Esophagus muscularis mucosa (tissue), 4 donors: Measurements from ENCODE around the gene RABEP1. TPM values are rescaled to one million over a fixed set of nuclear protein-coding genes. Genes with fewer than 3 reads are reported as not detected.

Experiments
- DNase-seq: peaks from one replicate; pipeline ENCODE4 v3.0.0-alpha.2; 2017; ENCODE audit errors: extremely low spot score
- H3K27ac ChIP-seq, 4 donors: fragments of 200-600 bp; sonication (generic); replicated peaks in 1 of 4; 1 replicate in 3 of 4; 2 replicates in 1 of 4; pipeline ENCODE4 v1.5.1; 2016 to 2019; ENCODE audit warnings: mild to moderate bottlenecking in 1 of 4
- H3K27me3 ChIP-seq, 4 donors: fragments of 200-600 bp; sonication (generic); one replicate each; pipeline versions ENCODE4 v1.5.1 to v1.6.0; 2016 to 2019
- H3K36me3 ChIP-seq, 4 donors: fragments of 200-600 bp; sonication (generic); one replicate each; pipeline ENCODE4 v1.5.1; 2016 to 2019
- H3K4me1 ChIP-seq, 4 donors: fragments of 200-600 bp; sonication (generic); one replicate each; pipeline ENCODE4 v1.5.1; 2016 to 2019
- H3K4me3 ChIP-seq, 4 donors: fragments of 200-600 bp; sonication (generic); 1 replicate in 2 of 4; 2 replicates in 2 of 4; pipeline ENCODE4 v1.5.1; 2016 to 2019; ENCODE audit warnings: mild to moderate bottlenecking in 4 of 4, moderate library complexity in 1 of 4
- H3K9me3 ChIP-seq, 4 donors: fragments of 200-600 bp; sonication (generic); 1 replicate in 3 of 4; 2 replicates in 1 of 4; pipeline ENCODE4 v1.5.1; 2016 to 2019
- EP300 ChIP-seq: sonication (generic); formaldehyde crosslinking; IDR thresholded peaks from one replicate; pipeline ENCODE4 v1.6.1; 2017; ENCODE audit warnings: antibody characterized with exemption
- POLR2A ChIP-seq: fragments of 450-650 bp; IDR thresholded peaks from one replicate; pipeline ENCODE4 v1.6.1; 2017; ENCODE audit warnings: antibody characterized with exemption, moderate library complexity, mild to moderate bottlenecking, low read depth
- POLR2AphosphoS5 ChIP-seq, 2 donors: sonication (generic); formaldehyde crosslinking; IDR thresholded peaks; one replicate each; pipeline ENCODE4 v1.6.1; 2017; ENCODE audit warnings: antibody characterized with exemption in 2 of 2
- WGBS: methylation state at CpG from one replicate; pipeline ENCODE4 v1.1.5; 2018; 5-methylcytosine and 5-hydroxymethylcytosine counted together
- intact Hi-C: fragments of 100-400 bp; cut with DNase I; formaldehyde crosslinking; loops from one replicate; pipeline ENCODE4 v1.15.1; 2023
- total RNA-seq, 4 donors: library from RNA; depleted of rRNA; stranded (reverse); fragments of >200 nt; gene quantifications; one replicate each; pipeline versions ENCODE4 v1.1.0 to v1.2.1, GENCODE V29; 2016
- TF ChIP-seq, protein P1 (sequence below), 3 experiments: fragments of 200-600 bp in 2 of 3; fragments of 450-650 bp in 1 of 3; sonication (generic) in 2 of 3; IDR thresholded peaks; one replicate each; pipeline ENCODE4 v1.5.1; 2017 to 2019; ENCODE audit warnings: antibody characterized with exemption in 3 of 3, mild to moderate bottlenecking in 2 of 3, moderate library complexity in 1 of 3

RABEP1 gene
- total RNA-seq, 4 donors from 2014 or later = 39.5 to 49.7 (median 43.1) TPM

DNA sequence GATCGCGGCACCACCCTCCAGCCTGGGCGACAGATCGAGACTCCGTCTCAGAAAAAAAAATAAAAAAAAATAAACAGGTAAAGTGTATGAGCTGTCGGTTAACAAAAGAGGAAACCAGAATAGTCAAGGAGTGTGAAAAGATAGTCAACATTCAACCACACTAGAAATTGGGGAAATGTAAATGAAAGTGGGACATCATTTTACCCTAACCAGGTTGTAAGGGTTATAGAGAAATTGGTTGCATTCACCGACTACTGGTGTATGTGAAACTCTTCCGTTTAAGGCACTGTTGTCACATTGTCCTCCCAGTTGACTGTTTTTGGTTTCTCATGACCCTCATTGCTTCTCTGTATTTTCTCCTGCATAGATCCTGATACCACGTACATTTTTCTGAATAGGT lies 62.8 kb downstream of the RABEP1 start:
- H3K36me3 ChIP-seq = peaks cover 18 to 73% (median 40%) of the 10 kb centered on the region in 4 donors
- no peaks in the 10 kb centered on the region for H3K27me3 ChIP-seq
- no peak overlapping the region for H3K4me3 ChIP-seq
- no peak for TF ChIP-seq EP300
- TF ChIP-seq POLR2A = no peak
- TF ChIP-seq POLR2AphosphoS5 (IDR thresholded peaks at IDR 0.05) = no peak
- TF ChIP-seq, protein P1, sequence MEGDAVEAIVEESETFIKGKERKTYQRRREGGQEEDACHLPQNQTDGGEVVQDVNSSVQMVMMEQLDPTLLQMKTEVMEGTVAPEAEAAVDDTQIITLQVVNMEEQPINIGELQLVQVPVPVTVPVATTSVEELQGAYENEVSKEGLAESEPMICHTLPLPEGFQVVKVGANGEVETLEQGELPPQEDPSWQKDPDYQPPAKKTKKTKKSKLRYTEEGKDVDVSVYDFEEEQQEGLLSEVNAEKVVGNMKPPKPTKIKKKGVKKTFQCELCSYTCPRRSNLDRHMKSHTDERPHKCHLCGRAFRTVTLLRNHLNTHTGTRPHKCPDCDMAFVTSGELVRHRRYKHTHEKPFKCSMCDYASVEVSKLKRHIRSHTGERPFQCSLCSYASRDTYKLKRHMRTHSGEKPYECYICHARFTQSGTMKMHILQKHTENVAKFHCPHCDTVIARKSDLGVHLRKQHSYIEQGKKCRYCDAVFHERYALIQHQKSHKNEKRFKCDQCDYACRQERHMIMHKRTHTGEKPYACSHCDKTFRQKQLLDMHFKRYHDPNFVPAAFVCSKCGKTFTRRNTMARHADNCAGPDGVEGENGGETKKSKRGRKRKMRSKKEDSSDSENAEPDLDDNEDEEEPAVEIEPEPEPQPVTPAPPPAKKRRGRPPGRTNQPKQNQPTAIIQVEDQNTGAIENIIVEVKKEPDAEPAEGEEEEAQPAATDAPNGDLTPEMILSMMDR (IDR thresholded peaks at IDR 0.05) = no peak
- intact Hi-C loops = no loop called here
- no peaks in the 10 kb centered on the region for H3K9me3 ChIP-seq
- 91% methylated on average over 9 of the region's 9 CpGs for WGBS
- H3K4me1 ChIP-seq = no peaks in the 10 kb centered on the region
- no peak overlapping the region for H3K27ac ChIP-seq
- DNase-seq = no peak

DNA sequence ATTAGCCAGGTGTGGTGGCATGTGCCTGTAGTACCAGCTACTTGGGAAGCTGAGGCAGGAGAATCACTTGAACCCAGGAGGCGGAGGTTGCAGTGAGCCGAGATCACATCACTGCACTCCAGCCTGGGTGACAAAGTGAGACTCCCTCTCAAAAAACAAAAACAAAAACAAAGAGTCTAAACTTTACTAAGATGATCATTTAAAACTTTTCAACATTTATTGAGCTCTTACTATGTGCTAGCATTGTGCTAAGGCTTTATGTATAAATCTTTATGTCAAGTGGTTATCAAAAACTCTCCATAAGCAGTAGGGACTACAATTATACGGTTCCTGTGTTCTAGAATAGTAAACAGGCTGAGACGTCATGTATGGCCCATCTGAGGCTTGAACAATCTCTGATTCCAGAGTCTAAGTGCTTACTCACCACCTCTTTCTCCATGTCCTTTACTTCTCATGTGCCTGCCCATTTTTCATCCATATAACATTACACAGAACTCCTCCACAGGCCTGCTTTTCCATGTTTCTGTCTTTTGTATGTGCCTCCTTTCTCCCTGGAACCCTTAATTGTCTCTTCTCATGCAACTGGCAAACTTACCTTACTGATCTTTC lies 70.7 kb downstream of the RABEP1 start:
- Histone ChIP-seq H3K9me3 (no peaks in the 10 kb centered on the region), H3K36me3 (peaks cover 17 to 99% (median 78%) of the 10 kb centered on the region in 4 donors)
- TF ChIP-seq, protein P1 (IDR thresholded peaks at IDR 0.05) = no peak
- TF ChIP-seq EP300 (no peak), POLR2A (no peak), POLR2AphosphoS5 (IDR thresholded peaks at IDR 0.05) (no peak)

DNA sequence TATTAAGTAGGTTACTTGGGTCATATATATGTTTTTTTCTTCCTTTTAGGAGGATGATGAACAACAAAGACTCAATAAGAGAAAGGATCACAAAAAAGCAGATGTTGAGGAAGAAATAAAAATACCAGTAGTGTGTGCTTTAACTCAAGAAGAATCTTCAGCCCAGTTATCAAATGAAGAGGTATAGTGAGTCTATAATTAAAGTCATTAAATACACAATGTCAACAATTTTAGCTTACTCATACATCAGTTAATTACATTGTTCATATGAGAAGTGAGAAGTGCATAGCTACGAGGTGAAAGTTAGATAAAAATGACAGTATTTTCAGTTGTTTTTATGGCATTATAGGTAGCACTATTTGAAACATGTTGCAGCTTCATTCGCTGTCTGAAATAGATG lies 72.2 kb downstream of the RABEP1 start:
- H3K27me3 ChIP-seq = no peaks in the 10 kb centered on the region
- H3K4me3 ChIP-seq = no peak overlapping the region
- H3K4me1 ChIP-seq = no peaks in the 10 kb centered on the region
- no peak overlapping the region for H3K27ac ChIP-seq
- 90% methylated on average over 2 of the region's 2 CpGs for WGBS
- DNase-seq = no peak
- no peaks in the 10 kb centered on the region for H3K9me3 ChIP-seq
- peaks cover 17 to 99% (median 80%) of the 10 kb centered on the region in 4 donors for H3K36me3 ChIP-seq
- intact Hi-C loops = no loop called here
- no peak for TF ChIP-seq POLR2AphosphoS5 (IDR thresholded peaks at IDR 0.05)
- TF ChIP-seq, protein P1 (IDR thresholded peaks at IDR 0.05) = no peak
- no peak for TF ChIP-seq POLR2A
- TF ChIP-seq EP300 = no peak

More for the DNA sequence above, 70.7 kb downstream of the RABEP1 start:
- DNase-seq = no peak
- intact Hi-C loops = no loop called here
- Histone ChIP-seq H3K27ac (no peak overlapping the region), H3K4me3 (no peak overlapping the region), H3K4me1 (no peaks in the 10 kb centered on the region), H3K27me3 (no peaks in the 10 kb centered on the region)
- 94% methylated on average over 4 of the region's 4 CpGs for WGBS

DNA sequence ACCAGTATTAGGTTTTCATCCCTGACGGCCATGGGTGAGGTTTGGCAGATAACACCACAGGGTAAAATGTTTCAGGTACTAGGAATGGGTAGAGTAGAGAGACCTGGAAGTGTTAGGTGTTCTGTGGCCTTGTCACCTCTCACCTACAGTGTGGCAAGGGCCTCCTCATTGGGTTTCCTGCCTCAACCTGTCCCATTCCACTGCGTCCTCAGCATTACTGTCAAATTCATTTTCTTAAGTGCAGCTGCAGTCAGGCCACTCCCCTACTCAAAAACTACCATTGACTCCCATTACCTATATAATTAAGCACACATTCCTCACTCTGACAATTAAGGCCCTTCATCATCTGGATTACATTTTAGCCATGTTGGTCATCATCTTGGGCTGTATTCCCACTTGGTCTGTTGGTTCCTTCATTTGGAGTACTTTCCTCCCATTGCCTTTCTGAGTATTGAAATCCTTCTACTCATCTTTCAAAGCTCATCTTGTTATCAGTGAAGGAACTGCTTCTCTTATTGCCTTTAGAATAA lies 72.9 kb downstream of the RABEP1 start:
- intact Hi-C loops = no loop called here
- Histone ChIP-seq H3K27me3 (no peaks in the 10 kb centered on the region), H3K4me1 (no peaks in the 10 kb centered on the region), H3K36me3 (peaks cover 20 to 94% (median 82%) of the 10 kb centered on the region in 4 donors), H3K27ac (peak overlapping the region in 3 of 4 donors; percentile 22 to 50 (median 39)), H3K4me3 (no peak overlapping the region), H3K9me3 (no peaks in the 10 kb centered on the region)
- TF ChIP-seq, protein P1 (IDR thresholded peaks at IDR 0.05) = no peak
- TF ChIP-seq EP300 (no peak), POLR2A (no peak), POLR2AphosphoS5 (IDR thresholded peaks at IDR 0.05) (no peak)
- 78% methylated on average over 2 of the region's 2 CpGs for WGBS
- no peak for DNase-seq
